Prostate gland (tissue), 2 donors: ENCODE measurements around the gene KIF15.

ENCODE experiments used
- CTCF ChIP-seq, 4 experiments: fragments of 200-600 bp in 2 of 4; fragments of 450-650 bp in 2 of 4; sonication (generic) in 2 of 4; IDR thresholded peaks; 1 replicate in 3 of 4; 2 replicates in 1 of 4; pipeline ENCODE4 v1.5.1; 2016 to 2019; ENCODE audit warnings: antibody characterized with exemption in 4 of 4, mild to moderate bottlenecking in 2 of 4, moderate library complexity in 2 of 4
- POLR2A ChIP-seq: fragments of 450-650 bp; IDR thresholded peaks from one replicate; pipeline ENCODE4 v1.6.1; 2016; ENCODE audit warnings: antibody characterized with exemption, mild to moderate bottlenecking

- TF ChIP-seq CTCF (IDR thresholded peaks at IDR 0.05) (no peak), POLR2A (no peak)
Observed at GRCh38 chr3:44890258-44890657, 128.7 kb downstream of the KIF15 start.
